HepG2 (cell line): ENCODE data around the gene SCRG1. TPM values are rescaled to one million over a fixed set of nuclear protein-coding genes. Genes with fewer than 3 reads are reported as not detected.

Source experiments
- ATRX ChIP-seq: sonication (generic); formaldehyde crosslinking; IDR thresholded peaks from 2 replicates; pipeline ENCODE4 v1.4.0; 2020; ENCODE audit warnings: missing genetic modification reagents, borderline replicate concordance
- CBX5 ChIP-seq: sonication (generic); formaldehyde crosslinking; IDR thresholded peaks from 2 replicates; pipeline ENCODE4 v1.4.0; 2020; ENCODE audit warnings: missing genetic modification reagents, borderline replicate concordance
- CEBPB ChIP-seq: IDR thresholded peaks from 2 replicates; pipeline ENCODE4 v1.6.1; 2011; ENCODE audit warnings: low read depth, low read length, improper control_type of control experiment, borderline replicate concordance
- CENPX ChIP-seq: sonication (generic); formaldehyde crosslinking; IDR thresholded peaks from 2 replicates; pipeline ENCODE4 v1.9.0; 2021; ENCODE audit warnings: mild to moderate bottlenecking, missing genetic modification reagents, moderate library complexity
- FOXJ3 ChIP-seq: sonication (generic); formaldehyde crosslinking; IDR thresholded peaks from 2 replicates; pipeline ENCODE4 v1.4.0; 2020; ENCODE audit warnings: missing genetic modification reagents, mild to moderate bottlenecking, borderline replicate concordance
- FOXK1 ChIP-seq: sonication (generic); formaldehyde crosslinking; IDR thresholded peaks from 2 replicates; pipeline ENCODE4 v1.4.0; 2020; ENCODE audit warnings: low read depth, missing genetic modification reagents, borderline replicate concordance
- GABPA ChIP-seq, 2 experiments: IDR thresholded peaks; 2 replicates each; pipeline ENCODE4 v1.6.1; 2011 to 2016; ENCODE audit warnings: low read depth in 2 of 2, low read length in 1 of 2, missing biosample characterization in 1 of 2, missing genetic modification characterization in 1 of 2
- PITX1 ChIP-seq: sonication (generic); formaldehyde crosslinking; IDR thresholded peaks from 2 replicates; pipeline ENCODE4 v1.5.1; 2020; ENCODE audit warnings: mild to moderate bottlenecking, missing genetic modification reagents
- STAT6 ChIP-seq: sonication (generic); formaldehyde crosslinking; IDR thresholded peaks from 2 replicates; pipeline ENCODE4 v1.4.0; 2020; ENCODE audit warnings: missing genetic modification reagents, mild to moderate bottlenecking, borderline replicate concordance
- TAF1 ChIP-seq: sonication (generic); formaldehyde crosslinking; IDR thresholded peaks from 2 replicates; pipeline ENCODE4 v1.4.0; 2020; ENCODE audit warnings: missing genetic modification reagents
- TMF1 ChIP-seq: sonication (generic); formaldehyde crosslinking; IDR thresholded peaks from 2 replicates; pipeline ENCODE4 v1.8.1; 2022; ENCODE audit warnings: low read depth, missing genetic modification reagents
- polyA plus RNA-seq, 8 experiments: library from polyadenylated mRNA; depleted of rRNA in 3 of 8; stranded (reverse) in 7 of 8; unstranded in 1 of 8; fragments of >200 nt; fragmentation: Illumina TruSeq in 4 of 8; extraction: Trizol in 4 of 8; gene quantifications; 2 replicates each; pipeline versions ENCODE4 v1.2.1 to v1.2.3, GENCODE V29; 2011 to 2016; ENCODE audit warnings: low read depth in 4 of 8, missing spikeins in 1 of 8, mixed read lengths in 1 of 8; ENCODE audit not compliant: insufficient read depth in 1 of 8
- total RNA-seq, 5 experiments: library from RNA; depleted of rRNA; stranded (reverse); fragments of >200 nt; fragmentation: Illumina TruSeq; extraction: Trizol; gene quantifications; 2 replicates each; pipeline ENCODE4 v1.2.3, GENCODE V29; 2016; ENCODE audit warnings: low read depth in 1 of 5
- TF ChIP-seq, protein P1 (sequence below): IDR thresholded peaks from 2 replicates; pipeline ENCODE4 v1.6.1; 2016; ENCODE audit warnings: mild to moderate bottlenecking
- TF ChIP-seq, protein P2 (sequence below): fragments of 450-650 bp; IDR thresholded peaks from 2 replicates; pipeline ENCODE4 v1.6.1; 2017; ENCODE audit warnings: mild to moderate bottlenecking
- TF ChIP-seq, protein P3 (sequence below): sonication (generic); formaldehyde crosslinking; IDR thresholded peaks from 2 replicates; pipeline ENCODE4 v1.5.1; 2020; ENCODE audit warnings: mild to moderate bottlenecking, missing genetic modification reagents, moderate library complexity

Gene SCRG1
- total and polyA plus RNA-seq, 2 of the 13 experiments (the other 11 are each of a cell fraction or from before 2014, with no cell fraction given) = not detected

DNA sequence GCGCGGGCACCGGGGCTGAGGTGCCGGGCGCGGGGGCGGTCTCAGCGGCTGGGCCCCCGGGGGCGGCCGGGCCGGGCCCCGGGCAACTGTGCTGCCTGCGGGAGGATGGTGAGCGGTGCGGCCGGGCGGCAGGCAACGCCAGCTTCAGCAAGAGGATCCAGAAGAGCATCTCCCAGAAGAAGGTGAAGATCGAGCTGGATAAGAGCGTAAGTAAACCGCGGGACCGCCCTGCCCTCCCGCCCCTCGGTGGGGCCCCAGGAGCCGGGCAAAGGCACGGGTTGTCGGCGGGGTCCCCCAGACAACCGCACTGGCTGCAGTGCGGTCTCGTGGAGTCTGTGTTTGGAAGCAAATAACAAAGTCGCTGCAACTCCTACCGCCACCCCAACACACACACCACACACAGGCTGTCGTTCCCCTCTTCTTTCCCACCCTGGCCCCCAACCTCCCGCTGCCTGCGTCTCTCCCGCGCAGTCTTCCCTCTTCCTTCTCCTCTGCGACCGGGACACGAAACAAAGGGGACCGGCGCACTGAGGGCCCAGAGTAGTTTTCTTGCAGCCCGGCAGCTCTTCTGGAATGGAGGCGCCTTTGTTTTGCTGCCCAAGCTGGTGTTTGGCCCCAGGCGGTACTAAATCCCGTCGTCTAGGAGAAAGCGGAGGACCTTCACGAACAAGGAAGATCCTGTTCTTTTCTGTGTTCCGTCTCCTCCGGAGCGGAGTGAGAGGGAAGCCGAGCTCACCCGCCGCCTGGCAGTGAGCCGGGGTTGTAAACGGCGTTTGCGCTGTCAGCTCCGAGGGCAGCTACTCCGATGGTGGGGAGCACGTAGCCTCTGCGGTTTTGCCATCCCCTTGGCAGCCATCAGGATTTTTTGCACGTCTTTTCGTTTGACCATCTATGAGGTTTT, 27.4 kb downstream of the SCRG1 start (continued):
- TF ChIP-seq ATRX (CRISPR knock-in tag) (no peak), CEBPB (no peak), FOXK1 (CRISPR knock-in tag) (peak; percentile 35; the same call in 1 of the 2 replicates), TAF1 (peak; percentile 56), PITX1 (CRISPR knock-in tag) (no peak), GABPA (IDR thresholded peaks at IDR 0.05; ENCODE audit: low read depth, low read length) (no peak), GABPA (CRISPR knock-in tag; IDR thresholded peaks at IDR 0.05; ENCODE audit: low read depth) (no peak), CENPX (CRISPR knock-in tag) (no peak), TMF1 (CRISPR knock-in tag) (0 out of 2 replicates have a peak, but pooled peaks have one; percentile 24), FOXJ3 (CRISPR knock-in tag) (0 out of 2 replicates have a peak, but pooled peaks have one; percentile 23), CBX5 (CRISPR knock-in tag) (peak; percentile 67; the same call in 1 of the 2 replicates), STAT6 (CRISPR knock-in tag) (0 out of 2 replicates have a peak, but pooled peaks have one; percentile 30)
- TF ChIP-seq, protein P1, sequence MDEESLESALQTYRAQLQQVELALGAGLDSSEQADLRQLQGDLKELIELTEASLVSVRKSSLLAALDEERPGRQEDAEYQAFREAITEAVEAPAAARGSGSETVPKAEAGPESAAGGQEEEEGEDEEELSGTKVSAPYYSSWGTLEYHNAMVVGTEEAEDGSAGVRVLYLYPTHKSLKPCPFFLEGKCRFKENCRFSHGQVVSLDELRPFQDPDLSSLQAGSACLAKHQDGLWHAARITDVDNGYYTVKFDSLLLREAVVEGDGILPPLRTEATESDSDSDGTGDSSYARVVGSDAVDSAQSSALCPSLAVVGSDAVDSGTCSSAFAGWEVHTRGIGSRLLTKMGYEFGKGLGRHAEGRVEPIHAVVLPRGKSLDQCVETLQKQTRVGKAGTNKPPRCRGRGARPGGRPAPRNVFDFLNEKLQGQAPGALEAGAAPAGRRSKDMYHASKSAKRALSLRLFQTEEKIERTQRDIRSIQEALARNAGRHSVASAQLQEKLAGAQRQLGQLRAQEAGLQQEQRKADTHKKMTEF (CRISPR knock-in tag) = no peak; the same call in 1 of the 2 replicates
- TF ChIP-seq, protein P2, sequence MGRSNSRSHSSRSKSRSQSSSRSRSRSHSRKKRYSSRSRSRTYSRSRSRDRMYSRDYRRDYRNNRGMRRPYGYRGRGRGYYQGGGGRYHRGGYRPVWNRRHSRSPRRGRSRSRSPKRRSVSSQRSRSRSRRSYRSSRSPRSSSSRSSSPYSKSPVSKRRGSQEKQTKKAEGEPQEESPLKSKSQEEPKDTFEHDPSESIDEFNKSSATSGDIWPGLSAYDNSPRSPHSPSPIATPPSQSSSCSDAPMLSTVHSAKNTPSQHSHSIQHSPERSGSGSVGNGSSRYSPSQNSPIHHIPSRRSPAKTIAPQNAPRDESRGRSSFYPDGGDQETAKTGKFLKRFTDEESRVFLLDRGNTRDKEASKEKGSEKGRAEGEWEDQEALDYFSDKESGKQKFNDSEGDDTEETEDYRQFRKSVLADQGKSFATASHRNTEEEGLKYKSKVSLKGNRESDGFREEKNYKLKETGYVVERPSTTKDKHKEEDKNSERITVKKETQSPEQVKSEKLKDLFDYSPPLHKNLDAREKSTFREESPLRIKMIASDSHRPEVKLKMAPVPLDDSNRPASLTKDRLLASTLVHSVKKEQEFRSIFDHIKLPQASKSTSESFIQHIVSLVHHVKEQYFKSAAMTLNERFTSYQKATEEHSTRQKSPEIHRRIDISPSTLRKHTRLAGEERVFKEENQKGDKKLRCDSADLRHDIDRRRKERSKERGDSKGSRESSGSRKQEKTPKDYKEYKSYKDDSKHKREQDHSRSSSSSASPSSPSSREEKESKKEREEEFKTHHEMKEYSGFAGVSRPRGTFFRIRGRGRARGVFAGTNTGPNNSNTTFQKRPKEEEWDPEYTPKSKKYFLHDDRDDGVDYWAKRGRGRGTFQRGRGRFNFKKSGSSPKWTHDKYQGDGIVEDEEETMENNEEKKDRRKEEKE = no peak
- TF ChIP-seq, protein P3, sequence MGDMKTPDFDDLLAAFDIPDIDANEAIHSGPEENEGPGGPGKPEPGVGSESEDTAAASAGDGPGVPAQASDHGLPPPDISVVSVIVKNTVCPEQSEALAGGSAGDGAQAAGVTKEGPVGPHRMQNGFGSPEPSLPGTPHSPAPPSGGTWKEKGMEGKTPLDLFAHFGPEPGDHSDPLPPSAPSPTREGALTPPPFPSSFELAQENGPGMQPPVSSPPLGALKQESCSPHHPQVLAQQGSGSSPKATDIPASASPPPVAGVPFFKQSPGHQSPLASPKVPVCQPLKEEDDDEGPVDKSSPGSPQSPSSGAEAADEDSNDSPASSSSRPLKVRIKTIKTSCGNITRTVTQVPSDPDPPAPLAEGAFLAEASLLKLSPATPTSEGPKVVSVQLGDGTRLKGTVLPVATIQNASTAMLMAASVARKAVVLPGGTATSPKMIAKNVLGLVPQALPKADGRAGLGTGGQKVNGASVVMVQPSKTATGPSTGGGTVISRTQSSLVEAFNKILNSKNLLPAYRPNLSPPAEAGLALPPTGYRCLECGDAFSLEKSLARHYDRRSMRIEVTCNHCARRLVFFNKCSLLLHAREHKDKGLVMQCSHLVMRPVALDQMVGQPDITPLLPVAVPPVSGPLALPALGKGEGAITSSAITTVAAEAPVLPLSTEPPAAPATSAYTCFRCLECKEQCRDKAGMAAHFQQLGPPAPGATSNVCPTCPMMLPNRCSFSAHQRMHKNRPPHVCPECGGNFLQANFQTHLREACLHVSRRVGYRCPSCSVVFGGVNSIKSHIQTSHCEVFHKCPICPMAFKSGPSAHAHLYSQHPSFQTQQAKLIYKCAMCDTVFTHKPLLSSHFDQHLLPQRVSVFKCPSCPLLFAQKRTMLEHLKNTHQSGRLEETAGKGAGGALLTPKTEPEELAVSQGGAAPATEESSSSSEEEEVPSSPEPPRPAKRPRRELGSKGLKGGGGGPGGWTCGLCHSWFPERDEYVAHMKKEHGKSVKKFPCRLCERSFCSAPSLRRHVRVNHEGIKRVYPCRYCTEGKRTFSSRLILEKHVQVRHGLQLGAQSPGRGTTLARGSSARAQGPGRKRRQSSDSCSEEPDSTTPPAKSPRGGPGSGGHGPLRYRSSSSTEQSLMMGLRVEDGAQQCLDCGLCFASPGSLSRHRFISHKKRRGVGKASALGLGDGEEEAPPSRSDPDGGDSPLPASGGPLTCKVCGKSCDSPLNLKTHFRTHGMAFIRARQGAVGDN (CRISPR knock-in tag) = peak; percentile 47
